GM21515 (cell line): ENCODE measurements around the gene SAMD14.
A peak's percentile ranks its signal among the peaks of the same experiment; 100 is the strongest.

Source experiments
- ATAC-seq: cut with Tn5 transposase; IDR thresholded peaks from one replicate; pipeline ENCODE4 v1.9.1; 2021; ENCODE audit not compliant: unreplicated experiment

The SAMD14 gene

DNA sequence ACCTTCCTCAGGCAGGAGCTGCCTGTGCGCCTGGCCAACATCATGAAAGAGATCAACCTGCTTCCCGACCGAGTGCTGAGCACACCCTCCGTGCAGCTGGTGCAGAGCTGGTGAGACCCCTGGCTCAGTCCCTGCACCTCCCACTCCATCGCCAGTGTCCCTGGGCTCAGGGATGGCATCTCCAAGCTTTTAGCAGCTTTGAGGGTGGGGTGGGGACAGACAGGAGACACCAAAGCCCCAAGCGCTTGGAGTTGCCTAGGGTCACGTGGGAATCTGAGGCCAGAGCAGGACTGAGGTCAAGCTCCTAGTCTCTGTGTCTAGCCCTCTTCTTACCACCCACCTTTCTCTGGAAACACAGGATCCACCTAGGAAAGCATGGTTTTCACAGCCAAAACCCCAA is 32.5 kb downstream of the SAMD14 start:
- ATAC-seq: no peak

DNA sequence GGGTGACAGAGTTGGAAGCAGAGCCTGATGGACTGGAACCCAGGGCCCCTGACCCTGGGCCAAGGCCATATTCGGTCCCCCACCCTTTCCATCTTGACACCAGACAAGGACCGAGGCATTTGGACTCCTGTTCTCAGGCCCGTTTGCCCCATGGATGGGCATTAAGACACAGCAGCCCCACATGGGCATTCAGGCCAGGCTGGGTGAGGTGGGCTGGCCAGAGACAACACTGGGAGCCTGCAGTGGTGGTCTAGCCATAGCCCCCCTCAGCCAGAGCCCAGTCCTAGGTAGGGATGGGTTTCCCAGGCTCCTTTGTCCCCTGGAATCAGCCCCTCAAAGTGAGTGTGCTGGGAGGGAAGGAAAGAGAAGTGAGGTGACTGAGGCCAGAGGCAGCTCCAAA is 33.2 kb downstream of the SAMD14 start:
- ATAC-seq: no peak

DNA sequence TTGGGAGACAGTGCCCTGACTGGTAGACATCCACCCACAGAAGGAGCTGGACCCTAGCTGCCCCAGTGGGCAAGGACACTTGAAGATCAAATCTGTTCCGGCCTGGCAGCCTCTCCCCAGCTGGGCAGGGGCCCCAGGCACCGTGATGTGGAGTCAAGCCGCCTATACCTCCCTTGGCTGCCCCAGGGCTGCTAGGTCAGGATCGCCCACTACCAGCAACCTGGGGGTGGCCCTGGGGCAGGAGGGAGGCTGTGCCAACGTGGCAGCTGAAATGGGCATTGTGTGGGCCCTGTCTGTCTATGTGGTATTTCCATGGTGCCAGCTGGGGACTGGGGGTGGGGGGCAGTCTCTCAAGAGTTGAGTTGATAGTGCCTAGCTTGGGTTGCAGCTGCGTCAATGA is 33.9 kb downstream of the SAMD14 start:
- ATAC-seq: no peak

DNA sequence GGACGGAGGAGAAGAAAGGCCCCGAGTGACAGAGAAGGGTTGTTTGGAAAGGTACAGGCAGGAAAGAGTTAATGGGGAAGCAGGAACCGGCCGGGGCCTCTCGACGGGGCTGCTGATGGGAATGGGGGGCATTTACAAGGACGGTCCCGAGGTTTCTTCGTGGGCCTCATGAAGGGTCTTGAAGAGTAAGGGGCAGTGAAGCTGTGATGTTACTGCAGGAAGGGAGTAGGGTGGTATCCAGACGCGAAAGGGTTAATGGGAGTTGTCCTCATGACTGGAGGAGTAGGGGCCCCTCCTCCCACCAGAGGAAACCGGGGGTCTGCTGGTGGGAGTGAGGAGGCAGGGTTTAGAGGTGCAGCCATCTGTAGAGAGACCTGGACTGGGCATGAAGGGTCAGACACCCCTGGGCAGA is 34.3 kb downstream of the SAMD14 start:
- ATAC-seq: no peak

DNA sequence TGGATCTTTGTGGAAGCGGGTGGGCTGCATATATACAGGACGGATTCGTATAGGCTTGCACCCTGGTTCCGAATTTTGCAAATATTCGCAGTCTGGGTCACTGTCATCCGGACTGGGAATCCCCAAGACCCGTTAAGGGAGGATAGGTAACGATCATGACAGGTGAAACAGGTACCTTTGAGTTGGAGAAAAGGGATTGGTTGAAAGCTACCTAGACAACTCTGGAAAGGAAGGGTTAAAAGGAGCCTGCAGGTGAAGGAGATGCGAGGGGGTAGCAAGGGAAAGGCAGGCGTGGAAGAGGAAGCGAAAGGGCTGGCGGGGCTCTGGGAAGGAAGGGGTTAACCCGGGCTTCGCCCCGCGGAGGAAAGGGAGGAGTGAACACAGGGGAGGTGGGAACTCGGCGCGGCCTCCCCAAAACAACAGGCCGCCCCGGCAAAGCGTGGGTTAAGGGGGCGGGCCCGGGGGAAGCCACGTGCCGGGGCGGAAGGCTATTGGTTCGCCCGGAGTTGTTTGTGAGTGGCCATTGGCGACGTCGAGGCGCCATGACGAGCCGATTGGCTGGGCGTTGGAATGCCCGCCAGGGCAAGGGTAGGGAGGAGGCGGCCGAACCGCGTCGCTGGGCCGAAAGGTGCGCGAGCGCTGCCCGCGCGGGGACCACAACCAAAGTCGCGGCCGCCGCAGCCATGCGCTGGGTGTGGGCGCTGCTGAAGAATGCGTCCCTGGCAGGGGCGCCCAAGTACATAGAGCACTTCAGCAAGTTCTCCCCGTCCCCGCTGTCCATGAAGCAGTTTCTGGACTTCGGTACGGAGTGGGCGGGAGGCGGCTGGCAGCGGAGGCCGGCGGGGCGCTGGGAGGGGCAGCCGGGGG is 35.0 kb downstream of the SAMD14 start, which contains the start of gene PDK2:
TSS of gene PDK2 (plus strand) at position 599 of the 867 bp plus-strand sequence. CDS start at position 684, 85 bp downstream.
- peak; percentile 82 for ATAC-seq

DNA sequence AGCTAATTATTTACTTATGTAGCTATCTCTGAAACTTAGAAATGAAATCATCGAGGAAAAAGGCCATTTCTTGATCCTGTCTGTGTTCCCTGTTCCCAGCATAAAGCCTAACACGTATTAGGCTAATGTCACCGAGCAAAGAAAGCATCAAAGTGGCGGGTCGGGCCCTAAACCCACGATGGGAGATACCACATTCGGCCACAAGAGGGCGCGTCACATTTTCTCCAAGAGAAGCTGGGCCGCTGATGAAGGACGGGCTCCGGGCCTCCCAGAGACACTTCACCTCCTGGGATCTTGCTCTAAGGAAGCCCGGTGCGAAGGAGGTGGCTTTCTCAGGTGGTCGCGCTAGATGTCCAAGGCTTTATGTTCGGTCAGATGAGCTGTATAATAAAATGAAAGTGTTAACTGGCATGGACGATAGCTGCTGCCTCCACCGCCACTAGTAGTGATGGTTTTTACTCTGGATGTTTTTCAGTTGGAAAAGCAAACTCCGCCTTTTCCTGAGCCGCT is 35.7 kb downstream of the SAMD14 start:
- ATAC-seq: peak; percentile 40

DNA sequence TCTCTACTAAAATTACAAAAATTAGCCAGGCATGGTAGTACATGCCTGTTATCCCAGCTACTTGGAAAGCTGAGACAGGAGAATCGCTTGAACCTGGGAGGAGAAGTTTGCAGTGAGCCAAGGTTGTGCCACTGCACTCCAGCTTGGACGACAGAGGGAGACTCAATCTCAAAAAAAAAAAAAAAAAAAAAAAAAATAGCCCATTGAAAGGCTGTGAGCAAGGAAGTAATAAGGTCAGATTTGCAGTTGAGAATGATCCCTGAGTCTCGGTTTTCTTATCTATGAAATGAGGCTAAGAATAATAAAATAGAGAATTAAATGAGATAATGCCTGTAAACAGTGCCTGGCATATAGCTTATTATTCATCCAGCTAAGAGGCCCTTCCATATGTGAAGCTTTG is 36.2 kb downstream of the SAMD14 start:
- no peak for ATAC-seq

DNA sequence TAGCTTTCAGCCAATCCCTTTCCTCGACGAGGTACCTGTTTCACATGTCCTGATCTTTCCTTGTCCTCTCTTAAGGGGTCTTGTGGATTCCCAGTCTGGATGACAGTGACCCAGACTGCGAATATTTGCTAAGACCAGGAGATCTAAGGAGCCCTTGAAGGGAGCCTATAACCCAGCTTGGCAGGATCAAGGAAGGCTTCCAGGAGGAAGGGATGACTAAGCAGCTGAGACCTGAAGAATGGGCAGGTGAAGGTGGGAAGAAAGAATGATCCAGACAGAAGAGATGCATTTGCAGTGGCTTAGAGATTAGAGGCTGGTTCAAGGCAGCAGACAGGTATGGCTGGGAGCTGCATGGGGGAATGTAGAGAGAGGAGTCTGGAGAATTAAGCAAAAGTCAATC is 36.7 kb downstream of the SAMD14 start:
- no peak for ATAC-seq

DNA sequence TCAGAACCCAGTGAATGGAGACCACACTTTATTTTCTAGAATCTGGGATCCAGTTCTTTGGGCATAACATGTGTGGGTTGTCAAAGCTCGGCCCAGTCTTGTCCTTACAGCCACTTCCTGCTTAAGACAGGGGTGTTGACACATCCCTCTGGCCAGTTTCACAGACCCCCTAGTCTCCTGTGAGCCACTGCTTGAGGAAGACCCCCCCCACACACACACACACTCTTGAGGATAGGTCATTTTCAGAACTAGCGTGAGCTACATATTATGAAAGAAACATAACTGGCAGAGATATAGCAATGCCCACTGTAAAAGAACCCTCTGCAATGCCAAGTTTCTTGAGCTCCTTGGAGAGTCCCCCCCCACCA is 38.1 kb downstream of the SAMD14 start:
- ATAC-seq: no peak

DNA sequence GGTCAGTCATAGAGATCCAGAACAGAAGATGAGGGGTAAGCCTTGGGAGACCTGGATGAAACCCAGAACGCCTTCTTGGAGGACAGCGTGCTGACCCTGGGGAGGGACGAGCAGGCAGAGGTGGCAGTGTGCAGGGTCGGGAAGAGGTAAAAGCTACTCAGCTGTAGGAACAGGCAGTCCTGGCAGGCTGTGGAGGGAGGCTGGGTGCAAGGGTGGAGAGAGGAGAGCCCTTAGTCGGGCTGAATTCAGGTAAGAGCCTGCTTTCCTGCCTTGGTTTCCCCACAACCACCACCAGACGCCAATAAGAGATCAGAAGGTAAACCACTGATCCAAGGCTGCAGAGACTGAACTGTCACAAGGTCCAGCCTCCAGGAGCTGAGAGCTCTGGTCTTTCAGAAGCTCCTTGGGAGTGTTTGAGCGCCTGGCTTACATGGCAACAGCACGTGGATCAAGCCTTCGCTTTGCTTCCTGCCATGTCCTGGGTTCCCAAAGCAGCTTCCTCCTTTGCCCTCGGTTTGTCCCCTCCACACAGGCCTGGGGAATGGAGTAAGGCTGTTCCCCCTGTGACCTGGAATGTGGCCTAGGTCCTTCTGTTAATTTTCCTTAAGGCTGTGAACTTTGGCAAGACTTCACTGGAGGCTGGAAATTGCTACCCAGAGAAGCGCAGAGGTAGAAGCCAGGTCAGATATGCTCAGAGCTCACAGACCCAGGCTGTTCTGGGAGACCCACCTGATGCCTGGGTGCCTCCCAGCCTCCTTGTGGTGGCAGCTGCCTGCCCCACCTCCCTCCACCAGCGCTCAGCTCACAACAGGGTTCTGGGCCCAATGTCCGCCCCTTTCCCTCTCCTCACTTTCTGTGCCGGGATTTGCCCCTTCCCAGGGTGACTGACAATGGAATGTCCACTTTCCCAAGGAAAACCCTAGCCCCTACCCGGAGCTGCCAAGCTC is 38.7 kb downstream of the SAMD14 start:
- no peak for ATAC-seq

DNA sequence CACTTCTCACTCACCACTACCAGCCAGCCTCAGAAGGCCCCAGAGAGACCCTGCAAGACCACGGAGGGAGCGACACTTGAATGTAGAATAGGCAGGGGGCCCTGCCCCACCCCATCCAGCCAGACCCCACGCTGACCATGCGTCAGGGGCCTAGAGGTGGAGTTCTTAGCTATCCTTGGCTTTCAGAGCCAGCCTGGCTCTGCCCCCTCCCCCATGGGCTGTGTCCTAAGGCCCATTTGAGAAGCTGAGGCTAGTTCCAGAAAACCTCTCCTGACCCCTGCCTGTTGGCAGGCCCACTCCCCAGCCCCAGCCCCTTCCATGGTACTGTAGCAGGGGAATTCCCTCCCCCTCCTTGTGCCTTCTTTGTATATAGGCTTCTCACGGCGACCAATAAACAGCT is 39.9 kb downstream of the SAMD14 start:
- ATAC-seq: no peak

DNA sequence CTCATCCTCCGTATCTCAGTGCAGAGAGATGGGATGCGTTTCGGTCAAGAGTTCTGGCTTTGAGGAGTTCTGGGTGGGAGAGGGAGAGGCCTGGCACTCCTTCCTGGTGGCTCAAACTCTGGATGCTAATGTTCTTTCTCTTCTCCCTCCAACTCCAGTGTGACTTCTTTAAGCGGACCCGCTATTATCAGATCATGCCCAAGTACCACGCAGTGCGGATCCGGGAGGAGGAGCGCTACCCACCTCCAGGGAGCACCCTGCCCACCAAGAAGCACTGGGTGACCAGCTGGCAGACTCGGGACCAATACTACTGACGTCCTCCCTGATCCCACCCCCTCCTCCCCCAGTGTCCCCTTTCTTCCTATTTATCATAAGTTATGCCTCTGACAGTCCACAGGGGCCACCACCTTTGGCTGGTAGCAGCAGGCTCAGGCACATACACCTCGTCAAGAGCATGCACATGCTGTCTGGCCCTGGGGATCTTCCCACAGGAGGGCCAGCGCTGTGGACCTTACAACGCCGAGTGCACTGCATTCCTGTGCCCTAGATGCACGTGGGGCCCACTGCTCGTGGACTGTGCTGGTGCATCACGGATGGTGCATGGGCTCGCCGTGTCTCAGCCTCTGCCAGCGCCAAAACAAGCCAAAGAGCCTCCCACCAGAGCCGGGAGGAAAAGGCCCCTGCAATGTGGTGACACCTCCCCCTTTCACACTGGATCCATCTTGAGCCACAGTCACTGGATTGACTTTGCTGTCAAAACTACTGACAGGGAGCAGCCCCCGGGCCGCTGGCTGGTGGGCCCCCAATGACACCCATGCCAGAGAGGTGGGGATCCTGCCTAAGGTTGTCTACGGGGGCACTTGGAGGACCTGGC is 40.8 kb downstream of the SAMD14 start:
- no peak for ATAC-seq

DNA sequence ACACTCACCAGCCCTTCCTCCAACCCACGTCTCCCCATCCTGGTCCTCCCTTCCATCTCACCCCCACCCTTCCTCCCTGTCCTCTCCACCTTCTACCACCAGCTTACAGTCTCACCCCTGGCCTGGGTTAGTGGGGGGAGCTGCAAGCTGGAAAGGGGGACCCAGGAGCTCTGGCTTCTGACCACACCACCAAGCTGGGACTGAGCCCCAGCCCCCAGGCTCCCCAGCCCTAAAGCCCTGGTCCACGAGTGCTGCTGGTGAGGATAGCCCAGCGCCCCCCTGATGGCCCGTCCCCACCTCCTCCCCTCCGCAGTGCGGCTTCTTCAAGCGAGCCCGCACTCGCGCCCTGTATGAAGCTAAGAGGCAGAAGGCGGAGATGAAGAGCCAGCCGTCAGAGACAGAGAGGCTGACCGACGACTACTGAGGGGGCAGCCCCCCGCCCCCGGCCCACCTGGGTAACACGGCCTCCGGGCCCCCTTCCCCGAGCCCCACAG is 42.0 kb downstream of the SAMD14 start:
- ATAC-seq: no peak

DNA sequence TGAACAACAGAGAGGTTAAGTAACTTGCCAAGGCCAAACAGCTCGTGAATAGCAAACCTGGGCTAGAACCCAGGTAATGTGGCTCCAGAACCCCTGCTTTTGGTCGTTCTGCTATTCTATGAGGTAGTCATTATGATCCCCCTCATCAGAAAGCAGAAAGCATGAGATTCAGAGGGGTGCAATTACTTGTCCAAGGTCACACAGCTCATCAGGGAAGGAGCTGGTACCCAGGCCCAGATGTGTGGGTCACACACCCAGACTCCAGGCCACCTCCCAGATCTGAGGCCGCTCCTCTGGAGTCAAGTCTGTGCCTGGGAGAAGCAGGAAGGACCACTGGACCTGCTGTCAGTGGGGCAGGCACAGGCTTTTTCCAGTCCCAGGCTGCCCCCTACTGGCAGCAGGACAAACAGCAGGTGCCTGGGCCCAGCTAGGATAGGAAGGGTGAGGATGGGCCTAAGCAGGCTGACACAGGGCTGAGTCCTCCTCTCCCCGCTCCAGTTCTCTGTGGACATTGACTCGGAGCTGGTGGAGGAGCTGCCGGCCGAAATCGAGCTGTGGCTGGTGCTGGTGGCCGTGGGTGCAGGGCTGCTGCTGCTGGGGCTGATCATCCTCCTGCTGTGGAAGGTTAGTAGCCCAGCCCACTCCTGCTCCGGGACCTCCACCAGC is 42.6 kb downstream of the SAMD14 start:
- ATAC-seq: peak; percentile 63

DNA sequence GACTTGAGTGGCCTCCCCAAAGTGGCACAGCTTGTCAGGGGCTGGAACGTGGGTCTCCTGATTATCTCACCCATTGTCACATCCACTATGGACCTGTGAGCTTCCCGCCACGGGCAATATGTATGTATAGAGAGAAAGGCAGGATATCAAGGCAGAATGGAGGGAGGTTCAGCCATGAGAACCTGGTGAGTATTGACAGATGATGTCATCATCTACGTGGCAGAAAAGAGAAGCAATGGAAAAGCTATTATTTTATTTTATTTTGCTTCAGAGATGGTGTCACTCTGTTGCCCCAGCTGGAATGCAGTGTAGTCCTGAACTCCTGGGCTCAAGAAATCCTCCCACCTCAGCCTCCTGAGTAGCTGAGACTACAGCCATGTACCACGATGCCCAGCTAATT is 48.2 kb downstream of the SAMD14 start:
- ATAC-seq: no peak

DNA sequence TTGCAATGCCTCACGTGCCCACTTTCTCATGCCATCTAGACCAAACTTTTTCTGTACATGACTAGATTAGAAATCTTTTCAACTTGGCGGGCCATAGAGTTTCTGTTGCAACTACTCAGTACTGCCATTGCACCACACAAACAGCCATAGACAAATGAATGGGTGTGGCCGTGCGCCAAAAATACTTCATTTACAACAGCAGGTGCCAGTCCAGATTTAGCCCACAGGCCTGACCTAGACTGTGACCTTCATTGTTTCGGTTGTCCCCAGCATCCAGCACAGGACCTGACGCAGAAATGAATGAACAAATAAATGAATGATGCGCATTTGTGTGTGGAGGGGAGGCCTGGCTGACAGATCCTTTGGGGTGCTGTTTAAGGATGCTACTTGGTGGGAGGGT is 49.1 kb downstream of the SAMD14 start:
- ATAC-seq: no peak

DNA sequence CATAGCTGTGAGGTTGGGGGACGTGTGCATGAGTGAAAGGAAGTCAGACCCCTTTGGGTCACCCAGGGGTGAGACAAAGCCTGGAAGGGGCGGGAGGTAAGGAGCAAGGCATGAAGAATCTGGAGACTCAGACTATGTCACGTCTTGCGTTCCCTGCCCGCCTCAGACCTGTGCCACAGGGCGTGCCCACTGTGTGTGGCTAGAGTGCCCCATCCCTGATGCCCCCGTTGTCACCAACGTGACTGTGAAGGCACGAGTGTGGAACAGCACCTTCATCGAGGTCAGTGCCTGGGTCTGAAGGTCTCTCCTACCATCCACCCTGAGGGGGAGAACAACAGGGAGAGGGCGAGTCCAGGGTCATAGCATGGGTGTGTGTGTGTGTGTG is 49.9 kb downstream of the SAMD14 start:
- ATAC-seq: no peak

DNA sequence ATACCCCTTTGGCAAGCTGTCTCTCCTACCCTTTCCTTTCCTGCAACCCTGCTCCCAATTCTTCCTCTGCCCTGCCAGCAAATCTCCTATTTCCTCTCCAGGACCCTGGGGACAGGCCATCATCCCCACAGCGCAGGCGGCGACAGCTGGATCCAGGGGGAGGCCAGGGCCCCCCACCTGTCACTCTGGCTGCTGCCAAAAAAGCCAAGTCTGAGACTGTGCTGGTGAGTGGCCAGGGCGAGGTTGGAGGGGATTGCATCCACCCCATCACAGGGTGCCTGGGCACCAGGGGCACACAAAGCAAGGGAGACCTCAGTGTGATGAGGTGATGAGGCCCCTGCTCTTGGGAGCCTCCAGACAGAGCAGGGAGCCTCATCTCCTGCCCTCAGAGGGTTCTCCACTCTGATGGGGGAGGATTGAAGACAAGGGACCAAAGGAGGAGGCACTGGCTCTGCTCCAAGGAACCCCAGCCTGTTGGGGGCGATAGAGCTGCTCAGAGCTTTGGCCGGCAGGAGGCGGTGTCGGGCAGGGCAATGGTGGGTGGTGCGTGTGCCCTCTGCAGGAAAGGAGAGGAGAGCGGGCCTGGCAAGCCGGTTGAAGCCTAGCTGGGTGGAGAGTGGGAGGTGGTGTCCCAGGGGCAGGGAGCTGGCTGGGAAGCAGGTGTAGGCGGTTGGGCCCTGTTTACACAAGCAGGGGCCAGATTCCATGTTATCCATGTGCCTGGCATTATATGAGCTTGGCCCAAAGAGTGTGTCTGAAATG is 50.4 kb downstream of the SAMD14 start:
- ATAC-seq: no peak

DNA sequence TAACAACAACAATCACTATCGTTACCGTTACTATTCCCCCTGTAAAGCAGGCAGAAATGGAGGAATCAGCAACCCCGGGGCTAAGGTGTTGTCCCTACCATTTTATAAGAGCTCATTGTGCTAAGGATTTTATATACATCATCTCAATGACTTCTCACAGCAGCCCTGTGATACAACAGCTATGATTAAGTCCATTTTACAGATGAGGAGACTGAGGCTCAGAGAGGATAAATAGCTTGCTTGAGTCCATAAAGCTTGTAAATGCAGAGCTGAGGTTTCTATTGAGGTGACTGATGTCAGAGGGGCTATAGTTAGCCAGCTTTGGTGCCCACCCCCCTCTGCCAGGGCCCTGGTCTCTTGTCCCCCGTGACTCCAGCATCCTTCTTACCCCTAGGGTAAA is 51.5 kb downstream of the SAMD14 start:
- ATAC-seq: no peak
